Measurements from ENCODE around the gene WNT3A.

Gene WNT3A

GRCh38 chr1:227999056-227999930 is 7.5 kb upstream of the WNT3A start:
- DNase-seq (ENCODE audit: low read depth): peak; percentile 30

- DNase-seq (ENCODE audit: low read depth): no peak
These were observed 6.4 kb upstream of the WNT3A start for GRCh38 chr1:228000416-228000815.

GRCh38 chr1:228000836-228001563 is 5.8 kb upstream of the WNT3A start:
- no peak for DNase-seq (ENCODE audit: low read depth)

- DNase-seq (ENCODE audit: low read depth): no peak
These were observed 4.9 kb upstream of the WNT3A start for GRCh38 chr1:228001738-228002535.

GRCh38 chr1:228002792-228003191 is 4.0 kb upstream of the WNT3A start:
- no peak for DNase-seq (ENCODE audit: low read depth)

- no peak for DNase-seq (ENCODE audit: low read depth)
These were observed 3.1 kb upstream of the WNT3A start for GRCh38 chr1:228003461-228004330.

- DNase-seq (ENCODE audit: low read depth): no peak
These were observed 2.4 kb upstream of the WNT3A start for GRCh38 chr1:228004331-228004855.

GRCh38 chr1:228004856-228005462 is 1.8 kb upstream of the WNT3A start:
- DNase-seq (ENCODE audit: low read depth): no peak

- no peak for DNase-seq (ENCODE audit: low read depth)
These were observed 1.2 kb upstream of the WNT3A start for GRCh38 chr1:228005511-228006033.

GRCh38 chr1:228006034-228006785 is 588 bp upstream of the WNT3A start:
- DNase-seq (ENCODE audit: low read depth): no peak

- DNase-seq (ENCODE audit: low read depth): no peak
These were observed 427 bp downstream of the WNT3A start for GRCh38 chr1:228007049-228007800.

- DNase-seq (ENCODE audit: low read depth): no peak
These were observed 1.1 kb downstream of the WNT3A start for GRCh38 chr1:228007801-228008341.

- DNase-seq (ENCODE audit: low read depth): no peak
These were observed 1.8 kb downstream of the WNT3A start for GRCh38 chr1:228008391-228009115.

- no peak for DNase-seq (ENCODE audit: low read depth)
These were observed 2.5 kb downstream of the WNT3A start for GRCh38 chr1:228009116-228009827.

- no peak for DNase-seq (ENCODE audit: low read depth)
These were observed 3.3 kb downstream of the WNT3A start for GRCh38 chr1:228009828-228010775.

GRCh38 chr1:228010921-228011320 is 4.1 kb downstream of the WNT3A start:
- DNase-seq (ENCODE audit: low read depth): no peak

Measured in HS-27A (cell line).